GM08714 (cell line): ENCODE data around the gene COQ2.
A peak's percentile ranks its signal among the peaks of the same experiment; 100 is the strongest.
"Not testable (repeated sequence)": the region's sequence is repeated elsewhere in the genome, so short reads cannot be mapped to it uniquely, and the experiment has no call there.

Source experiments
- H3K4me3 ChIP-seq: fragments of 200-500 bp; sonication (Bioruptor generic); 2 replicates; pipeline ENCODE4 v1.5.1; 2014; ENCODE audit warnings: mild to moderate bottlenecking, low read length, inconsistent platforms
- ZNF274 ChIP-seq: IDR thresholded peaks from 2 replicates; pipeline ENCODE4 v1.6.1; 2012; ENCODE audit warnings: mild to moderate bottlenecking, low read depth, low read length

Gene COQ2

DNA sequence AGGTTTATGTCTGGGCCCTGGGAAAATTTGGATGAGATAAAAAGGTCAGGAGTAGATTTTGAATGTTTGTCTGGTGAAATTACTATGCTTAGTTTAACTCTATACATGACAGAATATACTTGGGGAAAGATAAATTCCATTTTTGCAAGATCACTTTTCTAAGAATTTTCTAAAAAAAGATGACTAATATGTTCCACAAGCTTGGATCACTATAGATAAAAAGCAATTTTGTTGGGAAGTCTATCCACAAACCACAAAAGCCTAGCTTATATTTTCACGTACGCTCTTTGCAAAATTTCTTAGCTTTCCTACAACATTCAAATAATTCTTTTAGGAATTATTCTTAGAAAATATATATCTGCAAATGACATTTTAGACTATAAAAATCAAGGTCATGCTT is 20.6 kb upstream of the COQ2 start:
- no peak for TF ChIP-seq ZNF274
- no peak overlapping the region for H3K4me3 ChIP-seq

GRCh38 chr4:83297548-83298260 is 13.1 kb upstream of the COQ2 start:
- H3K4me3 ChIP-seq, result no peak overlapping the region
- TF ChIP-seq ZNF274, result no peak

DNA sequence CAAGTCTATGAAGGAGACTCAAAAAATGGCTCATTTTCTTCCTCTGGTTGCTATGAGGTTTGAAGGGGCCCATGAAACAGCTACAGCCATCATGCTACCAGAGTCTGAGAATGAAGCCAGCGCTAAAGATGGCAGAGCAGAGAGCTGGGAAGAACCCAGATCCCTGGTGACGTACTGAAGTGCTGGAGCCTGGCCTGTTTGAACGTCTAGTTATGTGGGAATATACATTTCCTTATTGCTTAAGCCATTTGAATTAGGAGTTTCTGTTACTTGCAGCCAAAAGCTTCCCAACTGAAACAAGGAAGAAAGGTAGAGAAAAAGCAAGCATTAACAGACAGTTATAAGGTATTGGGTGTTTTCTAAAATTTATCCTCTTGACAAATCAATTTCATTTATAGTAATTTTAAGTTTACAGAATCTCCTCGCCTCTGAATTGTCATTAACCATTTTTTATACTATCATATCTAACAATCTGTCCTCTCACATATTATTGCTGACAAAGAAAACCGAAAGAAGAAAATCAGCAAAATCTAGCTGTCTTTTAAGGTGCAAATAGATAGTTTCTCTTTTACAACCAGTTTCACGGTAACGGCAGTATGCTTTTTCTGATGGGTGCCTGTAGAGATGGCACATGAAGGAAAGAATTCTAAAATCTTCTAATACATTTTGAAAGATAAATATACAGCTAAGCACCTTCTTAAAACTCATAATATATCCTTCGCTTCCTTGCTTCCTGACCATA is 8.9 kb upstream of the COQ2 start:
- H3K4me3 ChIP-seq, result no peak overlapping the region

DNA sequence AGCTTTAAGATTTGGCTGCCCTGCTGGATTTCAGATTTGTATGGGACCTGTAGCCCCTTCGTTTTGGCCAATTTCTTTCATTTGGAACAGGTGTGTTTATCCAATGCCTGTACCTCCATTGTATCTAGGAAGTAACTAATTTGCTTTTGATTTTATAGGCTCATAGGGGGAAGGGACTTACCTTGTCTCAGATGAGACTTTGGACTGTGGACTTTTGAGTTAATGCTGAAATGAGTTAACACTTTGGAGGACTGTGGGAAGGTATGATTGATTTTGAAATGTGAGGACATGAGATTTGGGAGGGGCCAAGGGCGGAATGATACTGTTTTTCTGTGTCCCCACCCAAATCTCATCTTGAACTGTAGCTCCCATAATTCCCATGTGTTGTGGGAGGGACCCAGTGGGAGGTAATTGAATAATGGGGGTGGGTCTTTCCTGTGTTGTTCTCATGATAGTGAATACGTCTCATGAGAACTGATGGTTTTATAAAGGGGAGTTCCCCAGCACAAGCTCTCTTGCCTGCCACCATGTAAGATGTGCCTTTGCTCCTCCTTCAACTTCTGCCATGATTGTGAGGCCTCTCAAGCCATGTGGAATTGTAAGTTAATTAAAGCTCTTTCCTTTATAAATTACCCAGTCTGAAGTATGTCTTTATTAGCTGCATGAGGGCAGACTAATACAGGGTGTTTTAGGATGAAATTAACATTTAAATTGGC is 5.6 kb upstream of the COQ2 start:
- not testable (repeated sequence) for H3K4me3 ChIP-seq

More for the DNA sequence above, 8.9 kb upstream of the COQ2 start:
- no peak for TF ChIP-seq ZNF274

GRCh38 chr4:83288381-83288780 is 3.8 kb upstream of the COQ2 start:
- not testable (repeated sequence) for H3K4me3 ChIP-seq

DNA sequence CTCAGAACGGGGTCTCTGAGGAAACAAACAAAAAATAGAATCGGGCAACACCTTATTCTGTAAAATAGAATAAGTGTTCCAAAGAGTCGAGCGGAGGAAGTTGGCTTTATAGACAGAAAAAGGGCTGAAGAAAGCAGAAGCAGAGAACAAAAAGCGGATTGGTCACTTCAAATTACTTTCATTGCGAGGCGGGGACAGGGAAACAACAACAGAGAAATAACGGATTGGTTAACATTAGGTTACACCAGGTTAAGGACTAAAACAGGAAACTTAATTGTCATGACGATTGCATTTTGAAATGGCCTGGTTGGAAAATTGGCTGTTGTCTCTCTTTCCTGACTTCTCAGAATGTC is 433 bp upstream of the COQ2 start:
- no peak for TF ChIP-seq ZNF274
- H3K4me3 ChIP-seq, result peak overlapping the region; percentile 92

DNA sequence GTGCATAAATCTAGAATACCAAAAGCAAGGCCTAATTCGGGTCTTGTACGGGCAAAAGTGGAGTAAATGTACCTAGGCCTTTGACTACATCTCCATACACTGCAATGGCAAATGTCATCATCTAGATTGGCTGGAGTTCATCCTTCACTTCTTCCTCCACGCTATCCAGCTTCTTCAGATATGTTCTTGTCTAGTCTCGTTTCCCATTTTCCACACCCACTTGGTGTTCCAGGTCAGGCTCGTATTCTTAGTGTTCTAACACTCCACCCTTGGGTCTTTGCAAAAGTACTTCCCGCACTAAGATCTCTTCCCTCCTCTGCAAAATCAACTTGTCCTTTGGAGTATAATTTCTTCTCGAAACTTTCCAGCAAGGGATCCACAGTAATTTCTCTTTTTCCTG is 1.4 kb downstream of the COQ2 start:
- TF ChIP-seq ZNF274, result no peak
- H3K4me3 ChIP-seq, result peak overlapping the region; percentile 92

- TF ChIP-seq ZNF274, result no peak
- H3K4me3 ChIP-seq, result no peak overlapping the region; the same call in 1 of the 2 replicates
Measured at GRCh38 chr4:83282049-83282535, 2.5 kb downstream of the COQ2 start.

GRCh38 chr4:83281307-83281706 is 3.3 kb downstream of the COQ2 start:
- TF ChIP-seq ZNF274, result no peak

GRCh38 chr4:83276299-83277040 is 8.1 kb downstream of the COQ2 start:
- no peak for TF ChIP-seq ZNF274

More at GRCh38 chr4:83281307-83281706, 3.3 kb downstream of the COQ2 start:
- H3K4me3 ChIP-seq, result no peak overlapping the region

DNA sequence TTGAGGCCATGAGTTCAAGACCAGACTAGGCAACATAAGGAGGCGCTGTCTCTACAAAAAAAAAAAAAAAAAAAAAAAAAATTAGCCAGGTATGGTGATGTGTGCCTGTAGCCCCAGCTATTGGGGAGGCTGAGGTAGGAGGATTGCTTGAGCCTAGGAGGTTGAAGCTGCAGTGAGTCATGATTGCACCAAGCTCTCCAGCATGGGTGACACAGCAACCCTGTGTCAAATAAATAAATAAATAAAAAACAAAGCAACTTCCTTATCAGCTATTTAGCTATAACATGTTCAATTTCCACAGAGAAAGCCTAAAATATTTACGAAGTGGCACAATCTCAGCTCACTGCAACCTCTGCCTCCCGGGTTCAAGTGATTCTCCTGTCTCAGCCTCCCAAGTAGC is 10.7 kb downstream of the COQ2 start:
- not testable (repeated sequence) for H3K4me3 ChIP-seq

More at GRCh38 chr4:83276299-83277040, 8.1 kb downstream of the COQ2 start:
- H3K4me3 ChIP-seq, result no peak overlapping the region

GRCh38 chr4:83272900-83273299 is 11.7 kb downstream of the COQ2 start:
- H3K4me3 ChIP-seq, result no peak overlapping the region
- TF ChIP-seq ZNF274, result no peak

GRCh38 chr4:83269256-83269655 is 15.3 kb downstream of the COQ2 start:
- no peak overlapping the region for H3K4me3 ChIP-seq
- TF ChIP-seq ZNF274, result no peak

DNA sequence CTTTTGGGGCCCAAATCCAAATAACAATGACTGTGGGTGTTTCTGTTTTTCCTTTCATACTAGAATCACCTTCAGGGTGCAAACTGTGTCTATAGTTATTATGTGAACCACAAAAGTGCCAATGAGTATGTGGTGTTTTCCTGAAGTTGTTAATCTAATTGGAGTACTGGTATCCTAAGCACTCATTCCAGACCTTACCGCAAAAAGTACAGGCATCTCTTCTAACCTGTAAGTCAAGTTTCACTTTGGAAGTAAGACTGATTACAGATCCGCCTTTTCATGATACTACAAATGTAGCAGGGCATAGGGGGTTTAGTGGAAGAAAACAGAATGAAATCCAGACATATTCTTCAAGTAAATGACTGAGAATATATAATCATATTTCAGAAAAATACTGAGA is 16.1 kb downstream of the COQ2 start:
- no peak overlapping the region for H3K4me3 ChIP-seq
- TF ChIP-seq ZNF274, result no peak
